Activated CD8-positive, alpha-beta memory T cell treated with anti-CD3 and anti-CD28 coated beads for 48 hours (primary cell): Measurements from ENCODE around the gene ATP2C2.
"Not testable (repeated sequence)": the region's sequence is repeated elsewhere in the genome, so short reads cannot be mapped to it uniquely, and the experiment has no call there.

ENCODE experiments used
- DNase-seq, 3 experiments: peaks; one replicate each; pipeline ENCODE4 v3.0.0-alpha.2; 2020; ENCODE audit warnings: low read depth in 2 of 3, low spot score in 2 of 3

ATP2C2 gene

GRCh38 chr16:84416407-84417321, 48.3 kb downstream of the ATP2C2 start:
- DNase-seq = no peak

GRCh38 chr16:84418056-84418849, 49.9 kb downstream of the ATP2C2 start:
- no peak for DNase-seq

GRCh38 chr16:84419730-84420129, 51.4 kb downstream of the ATP2C2 start:
- DNase-seq = no peak

- DNase-seq = not testable (repeated sequence)
These were observed 52.2 kb downstream of the ATP2C2 start for GRCh38 chr16:84420556-84420955.

DNA sequence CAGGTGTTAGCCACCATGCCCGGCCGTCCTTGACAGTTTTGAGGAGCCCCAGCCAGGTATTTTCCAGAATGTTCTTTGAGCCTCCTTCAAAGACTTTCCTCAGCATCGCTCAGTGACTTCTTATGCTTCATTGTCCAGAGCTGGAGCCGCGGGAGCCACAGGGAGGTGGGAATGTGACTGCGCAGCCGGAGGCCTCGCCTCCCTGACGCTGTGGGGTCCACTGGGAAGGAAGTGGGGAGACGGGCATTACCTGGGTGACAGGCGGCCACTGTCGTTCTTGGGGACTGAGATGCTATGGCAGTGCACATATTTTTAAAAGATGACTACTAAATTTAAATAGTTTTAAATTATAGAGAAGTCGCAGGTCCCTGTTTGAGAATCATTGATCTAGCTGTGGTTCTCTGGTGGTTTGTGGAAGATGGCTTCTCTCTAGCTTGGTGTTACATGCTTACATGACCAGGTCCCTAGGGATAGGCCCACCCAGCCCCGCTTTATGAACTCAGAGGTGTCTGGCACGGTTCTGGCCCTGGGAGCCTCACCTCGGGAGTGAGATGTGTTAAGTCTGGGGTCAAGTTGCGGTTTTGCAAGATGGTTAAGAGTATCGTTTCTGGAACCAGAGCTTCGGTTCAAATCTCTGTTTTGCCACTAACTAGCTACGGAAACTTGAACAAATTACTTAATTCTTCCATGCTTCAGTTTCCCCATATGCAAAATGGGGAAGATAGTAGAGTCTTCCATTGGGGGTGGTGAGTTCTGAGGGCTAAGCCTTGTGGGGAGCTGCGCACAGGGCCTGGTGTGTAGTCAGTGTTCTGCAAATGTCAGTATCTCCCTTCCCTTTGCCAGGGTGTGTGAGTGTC, 53.0 kb downstream of the ATP2C2 start:
- no peak for DNase-seq

DNA sequence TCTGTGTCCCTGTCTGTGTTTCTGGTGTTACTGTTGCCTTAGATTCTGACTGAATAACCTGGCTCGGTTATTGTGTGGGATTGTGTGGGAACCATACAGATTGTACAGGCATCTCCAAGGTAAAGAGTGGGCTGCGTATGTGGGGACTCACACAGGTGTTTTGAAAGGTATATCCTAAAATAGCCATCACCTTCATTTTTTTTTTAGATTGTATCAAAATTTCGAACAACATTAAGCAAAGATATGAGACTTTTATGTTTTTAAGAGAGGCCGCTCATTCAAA, 53.5 kb downstream of the ATP2C2 start:
- no peak for DNase-seq

- DNase-seq = no peak
These were observed 55.1 kb downstream of the ATP2C2 start for GRCh38 chr16:84423416-84423837.

DNA sequence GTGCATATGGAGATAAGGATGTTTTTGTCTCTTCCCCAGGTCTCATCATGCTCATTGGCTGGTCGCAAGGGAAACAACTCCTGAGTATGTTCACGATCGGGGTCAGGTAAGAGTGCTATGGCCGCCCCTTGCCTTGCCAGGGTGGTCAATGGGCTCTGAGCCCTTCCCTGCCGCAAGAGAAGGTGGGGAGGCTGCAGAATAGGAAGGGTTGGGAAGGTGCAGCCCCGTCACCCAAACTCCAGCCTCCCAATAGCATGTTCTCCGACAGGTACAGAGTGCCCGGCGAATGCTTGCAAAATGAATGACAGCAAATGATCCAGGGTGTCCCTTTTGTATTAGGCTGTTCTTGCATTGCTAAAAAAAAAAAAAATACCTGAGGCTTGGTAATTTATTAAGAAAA, 57.4 kb downstream of the ATP2C2 start:
- DNase-seq = no peak

DNA sequence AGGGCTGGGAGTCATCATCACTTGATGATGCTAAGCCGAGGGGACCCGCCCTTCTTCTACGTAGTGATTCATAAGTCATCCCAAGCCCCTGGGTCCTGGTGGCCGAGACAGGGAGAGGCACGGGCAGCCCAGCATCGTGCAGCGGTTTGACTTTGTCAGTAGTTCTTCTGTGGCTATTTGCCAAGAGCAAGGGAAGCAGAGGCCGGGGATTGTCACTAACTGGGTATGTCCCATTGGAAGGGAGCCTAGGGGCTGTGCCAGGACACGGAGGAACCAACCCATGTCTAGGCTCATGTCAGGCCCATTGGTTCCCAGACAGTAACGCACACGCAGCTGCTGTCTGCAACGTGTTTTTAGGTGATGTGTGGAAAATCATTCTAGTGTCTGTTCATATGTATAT, 58.5 kb downstream of the ATP2C2 start:
- no peak for DNase-seq

- DNase-seq = no peak
These were observed 59.2 kb downstream of the ATP2C2 start for GRCh38 chr16:84427553-84427952.

- DNase-seq = no peak
These were observed 62.5 kb downstream of the ATP2C2 start for GRCh38 chr16:84430860-84431259.

- no peak for DNase-seq
These were observed 66.5 kb downstream of the ATP2C2 start for GRCh38 chr16:84434800-84435199.

DNA sequence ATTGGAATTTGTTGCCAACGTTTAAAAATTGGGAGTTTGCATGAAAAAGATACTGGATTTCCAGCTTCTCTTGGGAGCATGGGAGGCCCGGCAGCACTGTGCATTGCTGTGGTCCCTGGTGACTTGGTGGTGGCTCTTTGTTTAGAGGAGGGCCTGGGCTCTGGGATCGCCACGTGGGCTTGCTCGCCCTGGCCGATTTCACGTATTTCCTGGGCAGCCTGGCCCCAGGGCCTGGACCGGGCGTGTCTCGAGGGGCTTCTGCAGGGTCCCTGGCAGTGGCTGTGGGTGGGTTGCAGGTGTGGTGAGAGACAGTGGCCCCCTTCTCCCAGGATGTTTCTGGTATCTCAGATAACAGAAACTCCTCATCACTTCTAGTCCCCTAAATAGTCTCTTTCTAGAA, 67.9 kb downstream of the ATP2C2 start:
- no peak for DNase-seq

DNA sequence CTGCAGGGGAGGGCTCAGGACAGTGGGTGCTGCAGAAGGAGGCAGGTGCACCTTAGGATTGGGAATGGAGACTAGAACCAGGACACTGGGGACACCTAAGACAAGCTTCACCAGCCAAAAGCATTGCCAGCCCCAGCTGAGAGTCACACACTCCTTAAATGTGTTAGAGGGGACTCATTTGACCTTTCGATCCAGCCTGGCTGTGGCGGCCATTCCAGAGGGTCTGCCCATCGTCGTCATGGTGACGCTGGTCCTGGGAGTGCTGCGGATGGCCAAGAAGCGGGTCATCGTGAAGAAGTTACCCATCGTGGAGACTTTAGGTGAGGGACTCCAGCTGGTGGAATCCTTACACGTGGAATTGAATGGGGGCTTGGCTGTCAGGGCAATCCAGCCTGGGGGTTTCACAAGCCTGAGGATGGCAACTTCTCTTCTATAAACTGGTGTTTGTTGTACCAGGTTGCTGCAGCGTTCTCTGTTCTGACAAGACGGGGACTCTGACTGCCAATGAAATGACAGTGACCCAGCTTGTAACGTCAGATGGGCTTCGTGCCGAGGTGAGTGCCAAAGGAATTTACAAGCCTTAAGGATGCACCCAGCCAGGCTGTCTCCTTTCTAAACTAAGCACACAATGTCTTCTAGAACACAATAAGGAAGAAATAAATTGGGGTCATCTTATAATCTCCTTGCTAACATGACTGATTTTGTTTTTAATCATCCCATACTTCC, 70.8 kb downstream of the ATP2C2 start:
- DNase-seq = no peak

- DNase-seq = no peak
These were observed 74.2 kb downstream of the ATP2C2 start for GRCh38 chr16:84442416-84443145.

GRCh38 chr16:84443166-84443802, 74.9 kb downstream of the ATP2C2 start:
- no peak for DNase-seq

- DNase-seq = no peak
These were observed 76.1 kb downstream of the ATP2C2 start for GRCh38 chr16:84444476-84444875.

- no peak for DNase-seq
These were observed 77.7 kb downstream of the ATP2C2 start for GRCh38 chr16:84446084-84446483.

GRCh38 chr16:84446596-84447392, 78.5 kb downstream of the ATP2C2 start:
- no peak for DNase-seq
